ENCODE results near the gene WDR86. TPM values are rescaled to one million over a fixed set of nuclear protein-coding genes. Genes with fewer than 3 reads are reported as not detected.
A peak's percentile ranks its signal among the peaks of the same experiment; 100 is the strongest.

WDR86 gene
- total and polyA plus RNA-seq, 2 of the 8 experiments (the other 6 are each of a cell fraction or from before 2014, with no cell fraction given) = 12.7 to 15.8 TPM

DNA sequence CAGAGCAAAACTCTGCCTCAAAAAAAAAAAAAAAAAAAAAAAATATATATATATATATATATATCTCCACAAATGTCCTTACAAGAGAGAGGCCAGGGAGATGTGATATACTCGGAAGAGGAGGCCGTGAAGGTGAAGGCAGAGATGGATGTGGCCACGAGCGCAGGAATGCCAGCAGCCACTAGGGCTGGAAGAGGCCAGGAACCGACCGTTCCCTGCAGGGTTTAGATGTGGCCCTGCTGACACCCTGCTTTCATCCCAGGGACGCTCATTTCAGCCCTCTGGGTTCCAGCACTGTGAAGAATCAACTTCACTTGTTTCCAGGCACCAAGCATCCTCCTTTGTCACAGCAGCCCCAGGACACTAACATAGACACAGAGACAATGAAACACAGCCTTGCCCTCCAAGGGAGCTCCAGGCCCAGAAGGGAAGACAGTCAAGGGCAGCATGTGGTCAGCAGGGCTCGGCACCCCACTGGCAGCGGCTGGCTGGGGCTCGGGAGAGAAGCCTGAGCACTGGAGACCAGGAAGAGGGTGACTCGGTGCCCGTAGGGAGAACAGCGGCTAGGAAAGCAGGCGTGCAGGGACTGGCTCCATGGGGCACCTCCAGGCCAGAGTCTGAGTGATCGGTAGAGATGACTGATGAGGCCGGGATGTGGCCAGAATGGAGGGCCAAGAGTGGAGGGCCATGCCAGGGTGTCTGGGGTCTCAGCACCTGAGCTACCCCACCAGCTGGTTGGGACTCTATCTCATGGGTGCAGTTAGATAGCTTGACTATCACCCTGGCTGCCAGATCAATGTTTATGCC is 7.6 kb downstream of the WDR86 start:
- Histone ChIP-seq H2AFZ (ENCODE audit: low read length) (no peak overlapping the region), H4K8ac (ENCODE audit: extremely low read depth, insufficient read depth, low read length) (peak overlapping the region; percentile 31), H3K4me3 (ENCODE audit: extremely low read depth in 1 of 4, insufficient read depth in 2 of 4, low read depth in 3 of 4, low read length in 4 of 4) (no peak overlapping the region), H2BK15ac (ENCODE audit: low read length) (no peak overlapping the region), H3K27ac (ENCODE audit: low read depth, low read length) (no peak overlapping the region), H4K91ac (replicated peaks; ENCODE audit: insufficient read length, low read length) (no peak overlapping the region), H3K79me2 (ENCODE audit: control insufficient read depth in 1 of 2, insufficient read depth in 2 of 2, low read length in 2 of 2) (no peaks in the 10 kb centered on the region), H3K23ac (ENCODE audit: insufficient read length) (no peak overlapping the region), H3K79me1 (ENCODE audit: low read depth, low read length) (no peaks in the 10 kb centered on the region; the same call in 1 of the 2 replicates), H3K18ac (ENCODE audit: extremely low read depth, low read length) (no peak overlapping the region), H2BK12ac (ENCODE audit: low read depth, low read length) (no peak overlapping the region; the same call in 1 of the 2 replicates), H2BK5ac (ENCODE audit: low read depth, low read length) (no peak overlapping the region), H4K5ac (ENCODE audit: insufficient read length, low read depth, low read length) (no peak overlapping the region), H3K36me3 (ENCODE audit: control insufficient read depth in 2 of 4, insufficient read depth in 4 of 4, low read length in 3 of 4) (peaks cover 0 to 7% (median 1%) of the 10 kb centered on the region in 4 experiments; a peak in 3 of 8 replicates), H4K20me1 (replicated peaks in 1 of 2; ENCODE audit: control insufficient read depth in 1 of 2, insufficient read depth in 2 of 2, low read length in 2 of 2) (peaks cover 0 to 5% of the 10 kb centered on the region in 2 experiments), H3K4me1 (replicated peaks in 1 of 4; ENCODE audit: control insufficient read depth in 3 of 4, insufficient read depth in 4 of 4, low read length in 3 of 4) (peaks cover 0 to 14% (median 9%) of the 10 kb centered on the region in 4 experiments; a peak in 6 of 7 replicates), H3K27me3 (replicated peaks in 1 of 4; ENCODE audit: control insufficient read depth in 3 of 4, extremely low read depth in 1 of 4, insufficient read depth in 3 of 4, low read length in 3 of 4) (no peaks in the 10 kb centered on the region), H2BK120ac (replicated peaks; ENCODE audit: low read depth, low read length) (no peak overlapping the region), H3K9ac (replicated peaks in 1 of 4; ENCODE audit: extremely low read depth in 1 of 4, low read depth in 3 of 4, low read length in 3 of 4) (no peak overlapping the region), H3K4ac (replicated peaks; ENCODE audit: insufficient read length, low read depth, low read length) (no peak overlapping the region), H3K4me2 (ENCODE audit: insufficient read depth in 1 of 2, low read depth in 2 of 2, low read length in 2 of 2) (no peak overlapping the region), H2BK20ac (ENCODE audit: low read length) (no peak overlapping the region), H2AK5ac (ENCODE audit: low read depth, low read length) (no peak overlapping the region), H3K56ac (replicated peaks; ENCODE audit: insufficient read length, low read depth, low read length) (no peak overlapping the region), H3K9me3 (ENCODE audit: insufficient read depth in 2 of 2, low read depth in 1 of 2, low read length in 1 of 2) (no peaks in the 10 kb centered on the region), H3K23me2 (ENCODE audit: low read depth, low read length) (peaks cover 7% of the 10 kb centered on the region; the same call in 1 of the 2 replicates), H3K14ac (ENCODE audit: insufficient read length) (no peak overlapping the region)
- ChIA-PET POLR2A (ENCODE audit: partially characterized antibody) (no interaction called here), CTCF (ENCODE audit: partially characterized antibody) (interaction anchor here (0.6 to 2.2 kb wide), 3 partner anchors 10 to 46 kb away, joined by 3 to 6 read pairs (median 5); no protein-coding TSS in a partner anchor)
- no peak for DNase-seq (ENCODE audit: low read depth in 1 of 2, low spot score in 2 of 2)
- no peak for FAIRE-seq
- 92% methylated on average over 16 of the region's 16 CpGs; no CpG with 5 or more reads in 1 of the 2 experiments for WGBS, 2 experiments (ENCODE audit: extremely low coverage in 1 of 2, insufficient coverage in 1 of 2, insufficient read length in 1 of 2, insufficient replicate concordance in 2 of 2, low coverage in 1 of 2, low lambda C conversion rate in 2 of 2, missing lambda C conversion rate in 1 of 2)
- TF ChIP-seq JUND (IDR thresholded peaks at IDR 0.05; ENCODE audit: low read length) (no peak), ZNF274 (IDR thresholded peaks at IDR 0.05; ENCODE audit: borderline replicate concordance, extremely low read depth, low read length) (no peak), EZH2 (IDR thresholded peaks at IDR 0.05; ENCODE audit: low read depth, low read length, severe bottlenecking) (no peak), NANOG (IDR thresholded peaks at IDR 0.05; ENCODE audit: insufficient read depth, low read depth, low read length, poor library complexity, severe bottlenecking) (no peak), TBP (IDR thresholded peaks at IDR 0.05; ENCODE audit: low read depth, low read length) (no peak), POU5F1 (IDR thresholded peaks at IDR 0.05; ENCODE audit: low read depth, low read length) (no peak), MAFK (IDR thresholded peaks at IDR 0.05; ENCODE audit: low read depth, low read length) (no peak), TEAD4 (IDR thresholded peaks at IDR 0.05; ENCODE audit: low read depth, low read length) (no peak), SP4 (IDR thresholded peaks at IDR 0.05; ENCODE audit: low read length) (no peak)
- TF ChIP-seq, protein P1, sequence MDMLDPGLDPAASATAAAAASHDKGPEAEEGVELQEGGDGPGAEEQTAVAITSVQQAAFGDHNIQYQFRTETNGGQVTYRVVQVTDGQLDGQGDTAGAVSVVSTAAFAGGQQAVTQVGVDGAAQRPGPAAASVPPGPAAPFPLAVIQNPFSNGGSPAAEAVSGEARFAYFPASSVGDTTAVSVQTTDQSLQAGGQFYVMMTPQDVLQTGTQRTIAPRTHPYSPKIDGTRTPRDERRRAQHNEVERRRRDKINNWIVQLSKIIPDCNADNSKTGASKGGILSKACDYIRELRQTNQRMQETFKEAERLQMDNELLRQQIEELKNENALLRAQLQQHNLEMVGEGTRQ (IDR thresholded peaks at IDR 0.05; ENCODE audit: low read length) = no peak
- TF ChIP-seq, protein P2, sequence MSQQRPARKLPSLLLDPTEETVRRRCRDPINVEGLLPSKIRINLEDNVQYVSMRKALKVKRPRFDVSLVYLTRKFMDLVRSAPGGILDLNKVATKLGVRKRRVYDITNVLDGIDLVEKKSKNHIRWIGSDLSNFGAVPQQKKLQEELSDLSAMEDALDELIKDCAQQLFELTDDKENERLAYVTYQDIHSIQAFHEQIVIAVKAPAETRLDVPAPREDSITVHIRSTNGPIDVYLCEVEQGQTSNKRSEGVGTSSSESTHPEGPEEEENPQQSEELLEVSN (IDR thresholded peaks at IDR 0.05) = no peak
